AG10803 (cell line): ENCODE data around the gene PPP2R3A.
"Not testable (repeated sequence)": the region's sequence is repeated elsewhere in the genome, so short reads cannot be mapped to it uniquely, and the experiment has no call there.

Experiments
- DNase-seq: peaks from one replicate; pipeline ENCODE4 v3.0.0; 2010; ENCODE audit warnings: low read depth
- H3K4me3 ChIP-seq: 2 replicates; pipeline ENCODE4 v1.5.1; 2011; ENCODE audit warnings: mild to moderate bottlenecking, low read length, control low read depth
- CTCF ChIP-seq: conservative IDR thresholded peaks from 2 replicates; pipeline ENCODE4 v1.5.1; 2011; ENCODE audit warnings: mild to moderate bottlenecking, low read length, control low read depth, inconsistent platforms

PPP2R3A gene

GRCh38 chr3:136120373-136121348 lies 155.1 kb downstream of the PPP2R3A start:
- H3K4me3 ChIP-seq: no peak overlapping the region
- TF ChIP-seq CTCF: no peak
- peak; percentile 29 for DNase-seq

GRCh38 chr3:136122006-136122405 lies 156.5 kb downstream of the PPP2R3A start:
- TF ChIP-seq CTCF: no peak
- no peak for DNase-seq
- no peak overlapping the region for H3K4me3 ChIP-seq

GRCh38 chr3:136131647-136132046 lies 166.1 kb downstream of the PPP2R3A start:
- H3K4me3 ChIP-seq, DNase-seq: not testable (repeated sequence)

- DNase-seq: no peak
- TF ChIP-seq CTCF: no peak
- H3K4me3 ChIP-seq: no peak overlapping the region
These were observed 168.6 kb downstream of the PPP2R3A start for GRCh38 chr3:136134091-136134490.

GRCh38 chr3:136135039-136135802 lies 169.7 kb downstream of the PPP2R3A start:
- TF ChIP-seq CTCF: no peak
- H3K4me3 ChIP-seq: no peak overlapping the region
- no peak for DNase-seq

GRCh38 chr3:136136454-136136853 lies 170.9 kb downstream of the PPP2R3A start:
- no peak for TF ChIP-seq CTCF
- DNase-seq: no peak
- H3K4me3 ChIP-seq: no peak overlapping the region

GRCh38 chr3:136141291-136141785 lies 175.8 kb downstream of the PPP2R3A start:
- TF ChIP-seq CTCF: no peak
- no peak overlapping the region for H3K4me3 ChIP-seq
- peak; percentile 32 for DNase-seq
